Neural cell (in vitro differentiated cells): ENCODE results near the gene JPT2. TPM values are rescaled to one million over a fixed set of nuclear protein-coding genes. Genes with fewer than 3 reads are reported as not detected.

Experiments used
- H2AFZ ChIP-seq: fragments of 200-600, 300-800 bp; sonication (generic), shearing (Covaris generic); 2 replicates; pipeline ENCODE4 v1.6.0; 2014; ENCODE audit warnings: low read depth, mild to moderate bottlenecking, antibody characterized with exemption, low read length, moderate library complexity
- H3F3A ChIP-seq: fragments of 200-600 bp; shearing (Covaris generic); 2 replicates; pipeline ENCODE4 v1.6.1; 2016; ENCODE audit warnings: mild to moderate bottlenecking, moderate library complexity, mixed read lengths, antibody characterized with exemption, low read length; ENCODE audit not compliant: insufficient read depth, poor library complexity, severe bottlenecking
- H3K27ac ChIP-seq: fragments of 200-600, 300-800 bp; sonication (generic), shearing (Covaris generic); 2 replicates; pipeline ENCODE4 v1.5.1; 2014; ENCODE audit warnings: mild to moderate bottlenecking, low read length, moderate library complexity
- H3K27me3 ChIP-seq: fragments of 300-800, 200-600 bp; sonication (generic), shearing (Covaris generic); 2 replicates; pipeline ENCODE4 v1.6.0; 2014; ENCODE audit warnings: mild to moderate bottlenecking, low read depth, low read length, moderate library complexity; ENCODE audit not compliant: insufficient read depth
- H3K36me3 ChIP-seq: fragments of 300-800, 200-600 bp; sonication (generic), shearing (Covaris generic); 2 replicates; pipeline ENCODE4 v1.5.1; 2014; ENCODE audit warnings: mild to moderate bottlenecking, antibody characterized with exemption, low read length, moderate library complexity; ENCODE audit not compliant: insufficient read depth
- H3K4me2 ChIP-seq: fragments of 300-800, 200-600 bp; sonication (generic), shearing (Covaris generic); 2 replicates; pipeline ENCODE4 v1.6.0; 2014; ENCODE audit warnings: mild to moderate bottlenecking, low read length
- H3K4me3 ChIP-seq: fragments of 300-800, 200-600 bp; sonication (generic), shearing (Covaris generic); 2 replicates; pipeline ENCODE4 v1.5.1; 2014; ENCODE audit warnings: mild to moderate bottlenecking, low read length, moderate library complexity
- H3K79me2 ChIP-seq: fragments of 200-600 bp; shearing (Covaris generic); replicated peaks from 2 replicates; pipeline ENCODE4 v1.6.0; 2014; ENCODE audit warnings: mild to moderate bottlenecking, low read length, moderate library complexity; ENCODE audit not compliant: insufficient read depth
- H3K9ac ChIP-seq: fragments of 300-800, 200-600 bp; sonication (generic), shearing (Covaris generic); 2 replicates; pipeline ENCODE4 v1.6.1; 2016; ENCODE audit warnings: mild to moderate bottlenecking, low read length, mixed read lengths
- H3K9me2 ChIP-seq: fragments of 200-600 bp; shearing (Covaris generic); 2 replicates; pipeline ENCODE4 v1.6.1; 2016; ENCODE audit warnings: mild to moderate bottlenecking, low read length, mixed read lengths; ENCODE audit not compliant: insufficient read depth
- H3K9me3 ChIP-seq: fragments of 200-600, 300-800 bp; sonication (generic), shearing (Covaris generic); 2 replicates; pipeline ENCODE4 v1.6.1; 2016; ENCODE audit warnings: mild to moderate bottlenecking, mixed run types, low read length, moderate library complexity, mixed read lengths
- H4K20me1 ChIP-seq: fragments of 200-600 bp; shearing (Covaris generic); 2 replicates; pipeline ENCODE4 v1.6.1; 2016; ENCODE audit warnings: mild to moderate bottlenecking, mixed run types; ENCODE audit not compliant: insufficient read depth
- CTCF ChIP-seq: fragments of 450-650 bp; IDR thresholded peaks from 2 replicates; pipeline ENCODE4 v1.5.1; 2014; ENCODE audit warnings: antibody characterized with exemption, mild to moderate bottlenecking, moderate library complexity; ENCODE audit not compliant: poor library complexity, severe bottlenecking
- EP300 ChIP-seq: fragments of 450-650 bp; conservative IDR thresholded peaks from 2 replicates; pipeline ENCODE4 v1.6.1; 2014; ENCODE audit warnings: antibody characterized with exemption, mild to moderate bottlenecking, moderate library complexity; ENCODE audit not compliant: poor library complexity, severe bottlenecking
- EZH2 ChIP-seq: fragments of 200-600, 300-800 bp; shearing (Covaris generic), sonication (generic); IDR thresholded peaks from 2 replicates; pipeline ENCODE4 v1.6.1; 2014; ENCODE audit warnings: antibody characterized with exemption, low read length, borderline replicate concordance, mild to moderate bottlenecking; ENCODE audit not compliant: insufficient read depth, poor library complexity, severe bottlenecking
- MXI1 ChIP-seq: fragments of 450-650 bp; conservative IDR thresholded peaks from 2 replicates; pipeline ENCODE4 v1.6.1; 2014; ENCODE audit warnings: antibody characterized with exemption, mild to moderate bottlenecking; ENCODE audit not compliant: poor library complexity, severe bottlenecking
- POLR2AphosphoS5 ChIP-seq: IDR thresholded peaks from 2 replicates; pipeline ENCODE4 v1.6.1; 2012
- RAD21 ChIP-seq: fragments of 450-650 bp; conservative IDR thresholded peaks from 2 replicates; pipeline ENCODE4 v1.6.1; 2014; ENCODE audit warnings: antibody characterized with exemption, mild to moderate bottlenecking, moderate library complexity
- REST ChIP-seq: IDR thresholded peaks from 2 replicates; pipeline ENCODE4 v1.6.1; 2012; ENCODE audit warnings: borderline replicate concordance
- SMC3 ChIP-seq: fragments of 450-650 bp; conservative IDR thresholded peaks from 2 replicates; pipeline ENCODE4 v1.6.1; 2014; ENCODE audit warnings: antibody characterized with exemption, mild to moderate bottlenecking, moderate library complexity; ENCODE audit not compliant: poor library complexity
- TAF1 ChIP-seq: IDR thresholded peaks from 2 replicates; pipeline ENCODE4 v1.6.1; 2012; ENCODE audit warnings: low read depth
- polyA plus RNA-seq: library from polyadenylated mRNA; depleted of rRNA; stranded (reverse); fragments of >200 nt; gene quantifications from 2 replicates; pipeline ENCODE4 v1.2.3, GENCODE V29; 2014

JPT2 gene
- polyA plus RNA-seq, 1 donor from 2014 or later, result 61.4 TPM

- Histone ChIP-seq H3K27me3 (no peaks in the 10 kb centered on the region), H3K79me2 (no peaks in the 10 kb centered on the region), H3K9ac (no peak overlapping the region), H3K27ac (no peak overlapping the region), H3K4me3 (no peak overlapping the region), H3K36me3 (no peaks in the 10 kb centered on the region), H3K4me2 (no peak overlapping the region), H3K9me2 (no peaks in the 10 kb centered on the region), H4K20me1 (no peaks in the 10 kb centered on the region), H3F3A (no peaks in the 10 kb centered on the region), H2AFZ (no peak overlapping the region), H3K9me3 (no peaks in the 10 kb centered on the region)
- TF ChIP-seq MXI1 (no peak), SMC3 (no peak), TAF1 (no peak), REST (no peak), CTCF (no peak), RAD21 (no peak), EZH2 (no peak), POLR2AphosphoS5 (no peak), EP300 (no peak)
Measured at GRCh38 chr16:1641261-1641660, 36.8 kb upstream of the JPT2 start.

- no peaks in the 10 kb centered on the region for H3K36me3 ChIP-seq
- no peaks in the 10 kb centered on the region for H3K27me3 ChIP-seq
- no peak overlapping the region for H3K27ac ChIP-seq
- H3K9ac ChIP-seq, result no peak overlapping the region
- H3F3A ChIP-seq, result no peaks in the 10 kb centered on the region
- no peaks in the 10 kb centered on the region for H3K79me2 ChIP-seq
- H3K9me3 ChIP-seq, result no peaks in the 10 kb centered on the region
- no peak overlapping the region for H3K4me3 ChIP-seq
- no peak overlapping the region for H2AFZ ChIP-seq
- TF ChIP-seq RAD21 (no peak), TAF1 (no peak), POLR2AphosphoS5 (no peak), EP300 (no peak), REST (no peak), MXI1 (no peak), EZH2 (no peak), CTCF (no peak), SMC3 (no peak)
- H4K20me1 ChIP-seq, result no peaks in the 10 kb centered on the region
- no peak overlapping the region for H3K4me2 ChIP-seq
- H3K9me2 ChIP-seq, result no peaks in the 10 kb centered on the region
Measured at GRCh38 chr16:1642148-1642547, 35.9 kb upstream of the JPT2 start.
